AG08395 (cell line): ENCODE results near the gene IL1R1.

ENCODE experiments used
- DNase-seq: peaks from one replicate; pipeline ENCODE4 v3.0.0; 2012; ENCODE audit warnings: mixed read lengths, low spot score

The IL1R1 gene

DNA sequence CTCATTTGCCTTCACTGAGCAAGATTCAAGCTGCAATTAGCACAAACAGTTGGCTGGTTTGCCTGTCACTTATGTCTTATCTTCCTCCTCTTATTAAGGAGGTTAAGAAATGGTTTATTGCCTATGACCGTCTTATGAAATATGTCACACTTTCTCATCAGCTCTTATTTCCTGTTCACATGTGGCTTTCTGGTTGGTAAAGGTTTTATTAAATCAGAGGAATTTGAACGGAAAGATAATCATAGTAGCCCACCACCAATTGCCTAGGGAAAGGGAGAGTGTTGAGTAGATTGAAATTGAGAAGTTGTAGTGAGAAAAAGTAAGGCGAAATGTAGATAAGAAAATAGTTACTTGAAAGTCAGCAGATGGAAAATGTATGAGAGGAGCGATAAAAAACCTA is 4.2 kb upstream of the IL1R1 start:
- no peak for DNase-seq

DNA sequence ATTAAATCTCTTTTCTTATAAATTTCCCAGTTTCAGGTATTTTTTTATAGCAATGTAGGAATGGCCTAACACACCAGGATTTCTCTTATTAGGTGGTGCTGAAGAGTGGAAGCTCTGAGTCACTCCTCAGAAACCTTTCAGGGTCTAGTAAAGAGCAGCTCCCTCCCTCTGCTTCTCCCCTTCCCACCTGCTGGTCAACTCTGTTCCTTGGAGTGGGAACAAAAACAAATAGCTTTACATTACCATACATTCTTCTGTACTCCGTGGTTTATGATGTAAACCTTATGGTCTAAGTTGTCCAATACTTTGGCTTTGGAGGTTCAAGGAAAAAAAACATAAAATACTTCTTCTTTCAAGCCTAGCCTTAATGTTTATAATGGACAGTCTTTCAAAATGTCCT is 2.7 kb upstream of the IL1R1 start:
- no peak for DNase-seq

- DNase-seq: no peak
Measured at GRCh38 chr2:102140377-102140776, 2.2 kb upstream of the IL1R1 start.

DNA sequence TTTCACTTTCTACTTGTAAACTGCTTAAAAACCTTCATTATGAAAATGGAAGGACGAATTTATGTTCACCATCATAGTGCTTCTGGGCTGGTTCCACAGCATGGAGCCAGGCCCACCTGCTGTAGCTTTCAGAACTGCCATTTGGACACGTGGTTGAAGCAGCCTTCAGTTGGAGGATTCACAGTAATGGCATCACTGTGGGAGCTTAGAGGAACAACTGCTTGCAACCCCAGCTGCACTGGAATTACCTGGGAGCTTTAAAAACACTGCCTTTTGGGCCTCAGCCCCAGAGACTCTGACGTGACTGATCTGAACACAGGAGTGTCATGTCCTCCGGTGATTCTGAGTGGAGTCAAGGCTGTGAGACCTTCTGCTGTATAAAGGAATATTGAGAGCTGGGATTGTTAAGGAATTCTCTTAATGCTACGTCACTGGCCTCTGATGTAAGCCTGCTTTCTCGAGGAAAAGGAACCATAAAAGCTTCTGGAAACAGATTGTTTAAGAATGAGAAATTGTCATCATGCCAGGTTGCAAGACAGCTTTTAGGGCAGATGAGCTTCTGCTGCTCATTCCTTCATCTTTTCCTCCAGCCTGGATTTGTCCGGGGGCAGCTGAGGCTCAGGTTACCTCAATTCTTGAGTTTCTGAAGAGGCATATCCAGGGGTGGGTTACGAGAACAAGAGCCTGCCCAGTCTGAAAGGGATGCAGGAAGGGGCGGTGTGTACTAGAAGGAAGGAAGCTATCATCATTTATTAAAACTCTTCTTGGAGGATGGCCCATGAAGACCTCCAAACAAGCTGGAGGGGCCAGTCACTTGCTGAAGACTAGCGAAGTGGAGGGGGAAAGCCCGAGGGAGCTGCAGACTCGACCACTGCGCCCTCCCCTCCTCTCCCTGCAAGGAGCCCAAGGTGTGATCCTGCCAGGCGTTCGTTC is 1.3 kb upstream of the IL1R1 start:
- peak; percentile 80 for DNase-seq

DNA sequence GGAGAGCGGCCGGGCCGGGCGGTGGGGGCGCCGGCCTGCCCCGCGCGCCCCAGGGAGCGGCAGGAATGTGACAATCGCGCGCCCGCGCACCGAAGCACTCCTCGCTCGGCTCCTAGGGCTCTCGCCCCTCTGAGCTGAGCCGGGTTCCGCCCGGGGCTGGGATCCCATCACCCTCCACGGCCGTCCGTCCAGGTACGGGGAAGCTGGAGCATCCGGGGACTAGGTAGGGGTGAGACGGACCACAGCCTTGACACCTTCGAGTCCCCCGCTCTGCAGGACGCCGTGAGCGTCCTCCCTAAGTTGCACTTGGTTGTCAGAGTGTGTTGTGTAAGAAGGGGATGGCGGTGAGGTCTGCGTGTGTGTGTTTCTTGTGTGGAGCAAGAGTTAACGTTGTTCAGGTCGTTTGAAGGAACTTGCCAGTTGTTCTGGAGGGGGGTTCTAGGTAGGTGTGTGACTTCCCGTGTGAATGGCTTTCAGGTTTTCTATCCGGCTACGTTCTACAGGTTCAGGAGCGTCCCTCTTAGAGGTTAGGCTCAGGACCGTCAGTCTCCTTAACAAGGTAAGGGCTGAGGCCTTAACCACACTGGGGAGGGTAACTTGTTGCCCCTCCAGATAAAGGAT is 393 bp downstream of the IL1R1 start:
- DNase-seq: no peak

GRCh38 chr2:102143450-102143985 is 972 bp downstream of the IL1R1 start:
- peak; percentile 37 for DNase-seq

DNA sequence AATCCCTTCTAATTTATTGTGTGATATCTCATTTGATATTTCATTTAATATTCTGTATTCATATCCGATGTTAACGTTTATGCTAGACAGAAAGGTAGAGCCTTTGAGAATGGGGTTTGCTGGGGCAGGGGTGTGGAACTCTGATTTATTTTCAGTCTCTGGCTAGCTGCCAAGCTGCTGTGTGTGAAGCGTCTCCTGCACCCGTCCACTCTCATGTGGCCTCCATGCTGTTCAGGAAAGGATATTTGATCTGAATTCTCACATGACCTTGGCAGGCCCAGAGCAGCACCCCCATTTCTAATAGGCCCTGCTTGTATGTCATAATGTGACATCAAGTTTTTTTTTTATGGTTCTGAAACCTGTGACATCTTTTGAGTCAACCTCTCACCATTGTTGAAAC is 1.6 kb downstream of the IL1R1 start:
- no peak for DNase-seq

GRCh38 chr2:102145107-102145506 is 2.6 kb downstream of the IL1R1 start:
- DNase-seq: no peak

DNA sequence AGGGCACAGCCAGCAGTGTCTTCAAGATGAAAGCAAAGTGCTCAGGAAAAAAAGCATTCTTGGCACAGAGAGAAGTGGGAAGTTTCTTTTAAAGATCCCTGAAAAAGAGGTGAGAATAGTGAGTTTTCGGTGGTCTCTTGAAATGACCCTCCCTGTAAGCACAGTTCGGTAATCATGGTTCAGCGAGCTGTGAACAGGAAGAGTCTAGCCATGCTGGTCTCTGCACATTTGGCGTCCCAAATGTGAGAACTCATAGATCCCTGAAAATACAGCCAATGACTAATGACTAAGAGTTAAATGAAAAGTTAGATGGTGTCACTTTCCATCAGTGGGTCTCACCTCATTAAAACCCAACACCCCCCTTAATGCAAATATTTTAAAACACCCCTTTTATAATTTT is 3.4 kb downstream of the IL1R1 start:
- no peak for DNase-seq

DNA sequence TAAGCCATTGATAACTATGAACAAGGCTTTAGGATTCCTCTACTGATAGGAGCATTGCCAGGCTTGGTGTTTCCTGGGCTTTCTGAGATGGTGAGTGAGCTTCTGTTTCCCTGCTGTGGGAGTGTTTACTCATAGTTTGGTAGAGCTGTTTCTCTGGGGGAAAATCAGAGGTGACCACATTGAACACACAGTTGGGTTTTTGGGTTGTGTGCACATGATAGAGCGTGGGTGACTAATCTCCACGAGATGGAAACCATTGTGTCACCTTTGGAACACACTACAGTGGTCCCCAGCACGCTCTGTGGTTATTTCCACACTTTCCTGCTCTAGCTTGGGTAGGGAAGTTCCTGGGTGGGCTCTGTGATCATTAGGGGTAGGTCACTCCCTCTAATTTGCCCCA is 5.4 kb downstream of the IL1R1 start:
- DNase-seq: no peak

- DNase-seq: no peak
Measured at GRCh38 chr2:102149243-102149642, 6.7 kb downstream of the IL1R1 start.

- DNase-seq: no peak
Measured at GRCh38 chr2:102149644-102150455, 7.3 kb downstream of the IL1R1 start.

DNA sequence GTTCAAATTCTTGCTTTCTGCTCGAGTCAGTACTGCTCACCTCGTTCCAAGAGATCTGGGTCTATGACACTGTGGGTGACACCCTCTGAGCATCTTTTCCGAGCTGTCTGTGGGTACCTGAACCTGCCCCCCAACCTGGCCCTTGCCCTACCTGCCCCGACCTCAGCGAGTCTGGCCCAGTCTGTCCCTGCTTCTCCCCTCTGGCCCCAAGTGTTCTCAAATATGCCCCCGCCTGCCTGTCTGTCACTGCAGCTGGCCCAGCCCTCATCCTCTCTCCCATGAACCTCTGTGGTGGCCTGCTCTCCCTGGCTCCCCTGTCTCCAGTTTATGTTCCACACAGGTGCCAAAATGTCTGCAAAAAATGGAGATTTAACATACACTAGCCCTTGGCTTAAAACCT is 11.8 kb downstream of the IL1R1 start:
- no peak for DNase-seq

DNA sequence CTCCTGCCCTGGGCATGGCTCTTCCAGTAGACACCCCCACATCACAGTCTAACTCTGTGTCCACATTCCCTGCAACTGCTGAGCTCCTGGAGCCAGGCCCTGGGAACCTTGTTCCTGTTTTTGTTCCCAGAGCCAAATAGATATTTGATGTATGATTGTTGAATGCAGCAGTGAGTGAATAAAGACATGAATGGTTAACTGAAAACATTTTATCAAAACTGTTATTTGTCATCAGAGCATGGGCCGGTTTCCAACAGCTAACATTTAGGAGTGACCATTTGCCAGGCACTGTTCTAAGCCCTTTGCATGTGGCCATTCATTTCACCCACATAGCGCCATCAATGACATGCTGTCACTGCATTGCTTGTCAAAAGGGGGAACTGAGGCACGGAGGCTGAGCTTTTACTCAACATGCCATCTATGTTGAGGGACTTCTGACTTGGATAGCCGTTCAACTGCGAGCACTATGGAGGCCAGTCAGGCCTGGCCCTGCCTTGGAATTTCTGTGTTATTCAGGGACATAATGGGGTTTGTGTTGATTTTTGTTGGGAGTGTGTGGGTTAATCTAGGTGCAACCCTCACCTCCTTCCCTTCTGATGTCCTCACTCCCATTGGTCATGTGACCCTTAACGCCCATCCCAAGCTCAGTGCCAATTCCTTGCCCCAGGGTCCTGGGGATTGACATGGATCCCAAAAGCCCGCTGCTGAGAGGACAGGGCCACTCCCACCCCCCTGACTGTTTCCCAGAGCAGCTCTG is 12.6 kb downstream of the IL1R1 start:
- no peak for DNase-seq

DNA sequence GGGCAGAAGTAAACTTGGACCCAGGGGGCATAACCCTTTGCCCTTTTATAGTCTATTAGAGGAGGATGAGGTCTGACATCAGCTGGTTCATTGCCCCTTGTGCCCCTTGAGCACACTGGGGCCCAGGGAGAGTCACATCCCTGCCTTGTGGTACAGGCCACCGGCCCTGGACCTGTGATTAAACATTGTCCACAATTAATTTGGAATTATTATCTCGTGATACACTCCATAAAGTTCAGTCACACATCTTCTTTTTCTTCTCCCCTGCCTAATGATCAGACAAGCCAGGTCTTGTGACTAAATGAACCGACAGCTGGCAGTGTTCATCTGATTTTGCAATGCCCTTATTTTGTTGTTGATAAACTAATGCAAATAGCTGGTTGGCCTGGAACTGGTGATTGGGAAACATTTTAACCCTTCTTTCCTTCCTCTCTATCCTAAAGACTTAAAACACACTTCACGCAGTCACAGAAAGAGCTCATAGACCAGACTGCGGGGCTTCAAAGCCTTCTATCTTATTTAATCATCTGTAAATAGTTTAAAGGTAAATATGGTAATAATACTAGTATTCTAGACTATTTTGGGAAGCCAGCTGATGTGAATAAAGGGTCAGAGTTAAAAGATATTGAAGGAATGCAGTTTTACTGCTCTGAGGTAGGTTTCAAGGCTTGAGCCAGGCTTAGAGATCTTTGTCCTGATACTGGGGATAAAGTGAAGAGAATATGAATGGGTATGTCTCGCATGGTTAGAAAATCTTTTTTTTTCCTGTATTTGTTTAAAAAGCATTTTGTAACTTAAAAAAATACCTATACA is 13.4 kb downstream of the IL1R1 start:
- DNase-seq: peak; percentile 48

DNA sequence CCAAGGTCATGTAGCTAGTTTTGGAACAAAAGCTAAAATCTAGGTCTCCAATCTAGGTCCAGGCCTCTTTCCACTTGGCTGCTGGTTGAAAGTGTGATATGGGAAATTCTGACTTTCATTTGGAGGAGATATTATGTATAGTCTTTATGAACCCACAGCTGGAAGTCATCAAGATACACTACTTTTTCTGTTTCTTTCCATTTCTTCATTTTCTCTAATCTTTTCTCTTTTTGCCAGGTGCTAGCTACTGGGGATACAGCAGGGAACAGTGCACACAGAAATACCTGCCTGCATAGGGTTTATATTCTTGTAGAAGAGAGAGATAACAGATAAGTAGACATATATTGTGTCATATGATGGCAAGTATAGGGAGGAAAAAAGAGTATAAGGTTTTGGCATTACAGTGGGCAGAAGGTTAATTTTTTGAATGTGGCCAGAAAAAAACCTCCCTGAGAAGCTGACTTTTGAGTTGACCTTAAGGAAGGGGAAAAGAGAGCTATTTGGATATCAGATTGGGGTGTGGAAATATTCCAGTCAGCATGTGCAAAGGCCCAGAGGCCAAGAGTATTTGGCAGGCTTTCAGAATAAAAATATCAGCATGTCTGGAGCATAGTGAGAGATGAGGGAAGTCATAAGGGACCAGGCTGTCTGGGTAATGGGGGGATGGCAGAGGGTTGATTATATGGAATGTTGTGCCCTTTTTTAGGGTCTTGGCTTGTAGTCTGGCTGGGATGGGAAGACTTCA is 15.6 kb downstream of the IL1R1 start:
- no peak for DNase-seq

GRCh38 chr2:102159295-102159694 is 16.7 kb downstream of the IL1R1 start:
- DNase-seq: peak; percentile 27

DNA sequence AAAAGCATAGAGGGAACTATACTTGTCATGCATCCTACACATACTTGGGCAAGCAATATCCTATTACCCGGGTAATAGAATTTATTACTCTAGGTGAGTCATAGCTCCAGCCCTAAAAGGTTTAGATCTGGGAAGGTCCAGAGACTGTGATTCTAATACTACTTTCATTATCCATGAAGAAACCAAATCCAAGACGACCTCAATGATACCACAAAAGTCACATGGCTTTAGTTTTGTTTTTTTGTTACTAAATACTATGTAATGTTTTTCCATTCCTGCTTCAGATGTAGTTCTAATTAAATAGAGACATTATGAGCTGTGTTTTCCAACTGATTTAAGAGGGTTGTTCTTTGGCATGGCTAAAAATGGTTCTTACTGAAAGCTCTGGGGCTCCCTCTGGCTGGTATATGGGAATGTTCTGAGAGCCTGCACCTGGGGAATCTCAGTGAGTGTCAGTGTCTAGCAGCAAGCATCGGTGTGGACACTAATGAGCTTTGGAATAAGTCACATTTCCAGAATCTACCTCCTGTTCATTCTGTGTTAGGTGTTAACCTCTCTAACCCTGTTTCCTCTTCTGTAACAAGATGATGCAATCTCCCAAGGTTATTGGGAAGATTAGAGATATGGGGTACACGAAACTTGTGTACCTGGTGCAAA is 23.8 kb downstream of the IL1R1 start:
- DNase-seq: peak; percentile 65

DNA sequence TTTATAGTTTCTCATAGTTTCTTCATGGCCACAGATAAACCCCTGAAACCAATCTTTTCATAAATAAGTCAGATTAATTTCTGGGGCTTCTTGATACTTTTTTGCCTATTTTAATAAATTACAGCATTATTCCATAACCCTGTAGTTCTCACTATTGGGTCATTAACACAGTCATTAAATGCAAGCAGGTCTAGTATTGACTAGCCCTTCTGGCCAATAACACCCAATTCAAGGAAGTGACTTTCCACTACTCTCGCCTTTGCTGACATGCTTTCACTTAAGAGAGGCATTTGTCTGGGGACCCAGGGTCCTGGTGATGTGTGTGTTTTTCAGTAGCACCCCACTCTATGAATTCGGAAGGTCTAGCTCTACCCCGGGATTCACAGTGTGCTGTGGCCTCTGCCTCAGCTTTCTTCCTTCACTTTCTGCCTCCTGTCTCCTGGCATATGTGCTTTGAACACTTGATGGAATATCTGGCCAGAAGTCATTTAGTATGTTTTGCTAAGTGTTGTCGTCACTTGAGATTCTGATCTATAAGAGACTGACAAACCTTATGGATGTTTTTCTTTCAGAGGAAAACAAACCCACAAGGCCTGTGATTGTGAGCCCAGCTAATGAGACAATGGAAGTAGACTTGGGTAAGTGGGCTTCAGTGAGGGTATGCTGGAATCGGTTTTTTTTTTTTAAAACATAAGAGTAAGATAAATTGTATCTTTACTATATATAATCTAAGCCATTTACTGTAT is 25.7 kb downstream of the IL1R1 start:
- no peak for DNase-seq
